Ishikawa (cell line): ENCODE measurements around the gene PANX3.

Experiments
- EP300 ChIP-seq: IDR thresholded peaks from 2 replicates; pipeline ENCODE4 v1.6.1; 2012; ENCODE audit warnings: borderline replicate concordance
- FOXM1 ChIP-seq: IDR thresholded peaks from 2 replicates; pipeline ENCODE4 v1.6.1; 2012; ENCODE audit warnings: low read depth, borderline replicate concordance
- NFIC ChIP-seq: IDR thresholded peaks from 2 replicates; pipeline ENCODE4 v1.6.1; 2012
- TAF1 ChIP-seq: IDR thresholded peaks from 2 replicates; pipeline ENCODE4 v1.6.1; 2012; ENCODE audit warnings: low read depth, mild to moderate bottlenecking
- YY1 ChIP-seq: IDR thresholded peaks from 2 replicates; pipeline ENCODE4 v1.6.1; 2012; ENCODE audit warnings: low read depth
- ZBTB7A ChIP-seq: IDR thresholded peaks from 2 replicates; pipeline ENCODE4 v1.6.1; 2012; ENCODE audit warnings: low read depth
- TF ChIP-seq, protein P1 (sequence below): IDR thresholded peaks from 2 replicates; pipeline ENCODE4 v1.6.1; 2012; ENCODE audit warnings: low read depth, mild to moderate bottlenecking
- TF ChIP-seq, protein P2 (sequence below): IDR thresholded peaks from 2 replicates; pipeline ENCODE4 v1.6.1; 2012
- TF ChIP-seq, protein P3 (sequence below): IDR thresholded peaks from 2 replicates; pipeline ENCODE4 v1.6.1; 2012

DNA sequence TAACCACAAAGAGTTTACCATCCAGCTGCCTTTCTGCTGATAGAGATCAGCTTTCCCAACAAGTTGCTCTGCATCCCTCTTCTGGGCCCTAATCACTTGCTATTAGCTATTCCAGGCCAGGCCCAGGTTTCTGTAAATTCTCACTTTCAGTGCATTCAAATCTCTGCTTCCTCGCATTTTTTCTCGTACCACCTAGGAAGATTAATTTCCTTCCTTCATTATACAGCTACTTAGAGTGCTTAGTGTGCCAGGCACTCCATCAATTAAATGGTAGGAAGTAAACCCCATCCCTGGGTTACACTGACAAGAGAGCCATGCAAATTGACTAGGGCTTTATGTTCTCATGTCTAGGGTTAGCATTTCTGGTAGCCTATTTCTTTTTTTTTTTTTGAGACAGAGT is 52.6 kb downstream of the PANX3 start:
- no peak for TF ChIP-seq EP300
- TF ChIP-seq TAF1 = no peak
- TF ChIP-seq, protein P1, sequence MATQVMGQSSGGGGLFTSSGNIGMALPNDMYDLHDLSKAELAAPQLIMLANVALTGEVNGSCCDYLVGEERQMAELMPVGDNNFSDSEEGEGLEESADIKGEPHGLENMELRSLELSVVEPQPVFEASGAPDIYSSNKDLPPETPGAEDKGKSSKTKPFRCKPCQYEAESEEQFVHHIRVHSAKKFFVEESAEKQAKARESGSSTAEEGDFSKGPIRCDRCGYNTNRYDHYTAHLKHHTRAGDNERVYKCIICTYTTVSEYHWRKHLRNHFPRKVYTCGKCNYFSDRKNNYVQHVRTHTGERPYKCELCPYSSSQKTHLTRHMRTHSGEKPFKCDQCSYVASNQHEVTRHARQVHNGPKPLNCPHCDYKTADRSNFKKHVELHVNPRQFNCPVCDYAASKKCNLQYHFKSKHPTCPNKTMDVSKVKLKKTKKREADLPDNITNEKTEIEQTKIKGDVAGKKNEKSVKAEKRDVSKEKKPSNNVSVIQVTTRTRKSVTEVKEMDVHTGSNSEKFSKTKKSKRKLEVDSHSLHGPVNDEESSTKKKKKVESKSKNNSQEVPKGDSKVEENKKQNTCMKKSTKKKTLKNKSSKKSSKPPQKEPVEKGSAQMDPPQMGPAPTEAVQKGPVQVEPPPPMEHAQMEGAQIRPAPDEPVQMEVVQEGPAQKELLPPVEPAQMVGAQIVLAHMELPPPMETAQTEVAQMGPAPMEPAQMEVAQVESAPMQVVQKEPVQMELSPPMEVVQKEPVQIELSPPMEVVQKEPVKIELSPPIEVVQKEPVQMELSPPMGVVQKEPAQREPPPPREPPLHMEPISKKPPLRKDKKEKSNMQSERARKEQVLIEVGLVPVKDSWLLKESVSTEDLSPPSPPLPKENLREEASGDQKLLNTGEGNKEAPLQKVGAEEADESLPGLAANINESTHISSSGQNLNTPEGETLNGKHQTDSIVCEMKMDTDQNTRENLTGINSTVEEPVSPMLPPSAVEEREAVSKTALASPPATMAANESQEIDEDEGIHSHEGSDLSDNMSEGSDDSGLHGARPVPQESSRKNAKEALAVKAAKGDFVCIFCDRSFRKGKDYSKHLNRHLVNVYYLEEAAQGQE = no peak
- TF ChIP-seq NFIC = no peak
- TF ChIP-seq, protein P2, sequence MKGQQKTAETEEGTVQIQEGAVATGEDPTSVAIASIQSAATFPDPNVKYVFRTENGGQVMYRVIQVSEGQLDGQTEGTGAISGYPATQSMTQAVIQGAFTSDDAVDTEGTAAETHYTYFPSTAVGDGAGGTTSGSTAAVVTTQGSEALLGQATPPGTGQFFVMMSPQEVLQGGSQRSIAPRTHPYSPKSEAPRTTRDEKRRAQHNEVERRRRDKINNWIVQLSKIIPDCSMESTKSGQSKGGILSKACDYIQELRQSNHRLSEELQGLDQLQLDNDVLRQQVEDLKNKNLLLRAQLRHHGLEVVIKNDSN = no peak
- TF ChIP-seq, protein P3, sequence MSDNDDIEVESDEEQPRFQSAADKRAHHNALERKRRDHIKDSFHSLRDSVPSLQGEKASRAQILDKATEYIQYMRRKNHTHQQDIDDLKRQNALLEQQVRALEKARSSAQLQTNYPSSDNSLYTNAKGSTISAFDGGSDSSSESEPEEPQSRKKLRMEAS = no peak
- TF ChIP-seq ZBTB7A = no peak
- no peak for TF ChIP-seq YY1
- TF ChIP-seq FOXM1 = no peak
